NCI-H2227 treated with DMSO at 0.1 percent for 48 hours (cell line): ENCODE results near the gene ARHGEF3.
"Not testable (repeated sequence)": the region's sequence is repeated elsewhere in the genome, so short reads cannot be mapped to it uniquely, and the experiment has no call there.

Source experiments
- DNase-seq: peaks from one replicate; lab custom pipeline; 2025; lab: John Stamatoyannopoulos, UW

ARHGEF3 gene

DNA sequence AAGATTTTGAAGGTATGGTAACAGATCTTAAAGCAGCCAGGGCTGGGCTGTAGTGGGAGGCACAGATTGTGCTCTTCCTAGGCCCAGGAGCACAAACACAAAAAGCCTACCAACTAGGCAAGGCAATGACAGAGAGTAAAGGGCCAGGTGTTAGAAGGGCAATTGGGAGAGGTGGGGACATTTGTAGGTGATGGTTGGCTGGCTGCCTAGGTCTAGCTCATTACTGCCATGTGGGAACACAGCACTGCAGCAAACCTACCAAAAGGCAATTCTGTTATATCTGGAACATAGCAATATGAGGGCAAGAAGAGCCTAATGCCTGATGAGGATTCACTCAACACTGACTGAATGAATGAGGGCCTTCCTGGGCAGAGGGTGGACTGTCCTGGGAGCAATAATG is 30.4 kb downstream of the ARHGEF3 start:
- no peak for DNase-seq

GRCh38 chr3:56769116-56769707 is 32.5 kb downstream of the ARHGEF3 start:
- DNase-seq, result no peak

DNA sequence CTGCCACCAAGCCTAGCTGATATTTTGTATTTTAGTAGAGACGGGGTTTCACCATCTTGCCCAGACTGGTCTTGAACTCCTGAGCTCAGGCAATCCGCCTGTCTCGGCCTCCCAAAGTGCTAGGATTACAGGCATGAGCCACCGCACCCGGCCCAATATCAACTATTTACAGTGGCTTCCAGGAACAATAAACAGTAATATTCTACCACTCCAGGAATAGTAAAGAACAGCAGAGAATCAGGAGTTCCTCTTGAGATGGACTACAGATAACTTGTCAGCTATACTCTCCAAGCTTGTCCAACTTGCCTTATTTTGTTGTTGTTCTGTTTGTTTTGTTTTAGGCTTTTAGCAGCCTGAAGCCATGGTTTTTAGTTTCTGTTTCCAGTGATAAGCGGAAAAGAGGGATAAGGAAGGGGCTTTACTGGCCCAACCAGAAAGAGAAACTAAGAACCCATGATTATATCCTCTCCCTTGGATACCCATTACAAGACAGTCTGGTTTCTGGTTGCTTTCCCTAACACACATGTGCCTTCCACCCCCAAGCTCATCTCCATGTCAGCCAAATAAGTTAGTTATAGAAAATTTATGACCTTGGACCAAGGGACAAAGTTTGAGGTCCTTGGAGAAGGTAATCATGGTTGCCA is 36.7 kb downstream of the ARHGEF3 start:
- no peak for DNase-seq

DNA sequence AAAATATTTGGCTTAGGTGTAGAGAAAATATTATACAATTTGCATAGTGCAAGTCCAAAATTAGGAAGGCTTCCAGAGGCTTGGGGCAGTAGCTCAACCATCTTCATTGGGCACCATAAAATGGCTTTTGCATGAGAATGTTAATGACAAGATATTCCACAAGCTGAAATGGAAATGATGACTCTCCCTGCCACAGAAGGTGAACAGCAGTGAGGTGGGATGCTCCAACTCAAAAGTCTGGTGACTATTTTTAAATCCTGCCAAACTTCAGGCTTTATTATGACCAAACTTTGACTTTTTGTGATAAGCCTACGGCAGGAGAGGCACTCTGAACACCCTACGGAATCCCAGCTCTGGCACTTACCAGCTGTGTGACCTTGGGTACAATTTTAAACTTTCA is 37.6 kb downstream of the ARHGEF3 start:
- DNase-seq, result no peak

DNA sequence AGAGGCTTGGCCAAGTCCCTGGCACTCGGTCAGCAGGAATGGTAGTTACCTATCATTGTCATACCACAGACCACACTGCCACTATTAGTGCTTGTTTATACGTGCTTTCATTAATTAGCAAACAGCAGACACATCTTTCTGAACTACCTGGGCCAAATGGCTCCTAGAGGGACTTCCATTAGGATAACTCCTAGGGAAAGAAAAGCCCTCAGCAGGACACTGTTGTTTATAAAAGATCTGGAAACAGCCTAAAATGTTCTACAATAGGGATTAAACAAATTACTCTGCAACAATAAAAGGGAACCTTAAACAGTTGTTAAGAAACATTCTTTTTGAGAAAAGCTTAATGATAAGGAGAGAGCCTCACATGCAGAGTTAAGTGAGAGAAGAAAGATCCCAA is 38.5 kb downstream of the ARHGEF3 start:
- DNase-seq, result no peak

GRCh38 chr3:56762718-56763117 is 39.0 kb downstream of the ARHGEF3 start:
- DNase-seq, result no peak

- no peak for DNase-seq
Observed at GRCh38 chr3:56761887-56762651, 39.7 kb downstream of the ARHGEF3 start.

DNA sequence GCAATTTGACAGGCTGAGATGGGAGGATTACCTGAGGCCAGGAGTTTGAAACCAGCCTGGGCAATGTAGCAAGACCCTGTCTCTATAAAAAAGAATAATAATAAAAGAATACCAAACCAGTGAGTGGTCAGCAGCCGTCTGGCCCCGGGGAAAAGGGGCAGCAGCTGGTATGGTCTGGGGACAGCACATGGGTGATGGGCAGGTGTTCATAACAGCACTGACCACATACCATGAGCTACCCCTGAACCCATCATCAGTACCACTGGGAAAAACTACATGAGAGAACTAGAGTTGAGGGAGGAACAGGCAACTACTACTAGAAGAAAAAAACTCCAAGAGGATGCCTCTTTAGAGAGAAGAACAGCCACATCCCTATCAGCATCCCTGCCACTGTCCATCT is 40.7 kb downstream of the ARHGEF3 start:
- no peak for DNase-seq

DNA sequence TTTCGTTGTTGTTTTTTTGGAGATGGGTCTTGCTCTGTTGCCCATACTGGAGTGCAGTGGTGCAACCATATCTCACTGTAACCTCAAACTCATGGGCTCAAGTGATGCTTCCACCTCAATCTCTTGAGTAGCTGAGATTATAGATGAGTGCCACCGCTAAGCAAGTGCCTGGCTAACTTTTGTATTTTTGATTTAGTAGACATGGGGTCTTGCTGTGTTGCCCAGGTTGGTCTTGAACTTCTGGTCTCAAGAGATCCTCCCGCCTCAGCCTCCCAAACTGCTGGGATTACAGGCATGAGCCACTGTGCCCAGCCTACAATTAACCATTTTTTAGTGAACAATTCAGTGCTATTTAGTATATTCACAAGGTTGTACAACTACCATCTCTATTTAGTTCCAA is 42.2 kb downstream of the ARHGEF3 start:
- DNase-seq, result no peak

DNA sequence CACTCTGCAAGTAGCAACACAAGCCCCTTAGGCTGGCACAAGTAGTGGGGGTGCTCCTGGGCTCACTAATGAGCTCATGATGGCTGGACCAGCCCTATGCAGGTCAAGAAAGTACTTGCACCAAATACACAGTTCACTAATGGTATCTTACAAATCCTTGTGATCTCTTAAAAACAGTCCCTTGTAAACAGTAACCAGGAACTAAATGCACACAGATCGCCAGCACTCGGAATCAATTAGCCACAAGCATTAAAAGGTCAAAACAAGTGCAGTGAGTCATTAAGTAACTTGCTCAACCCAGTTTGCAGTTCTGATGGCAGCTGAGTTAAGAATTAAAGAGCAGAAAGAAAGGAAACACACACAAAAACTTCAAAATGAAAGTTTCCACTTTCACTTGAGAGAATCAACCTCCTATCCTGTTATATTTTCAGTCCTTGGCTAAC is 43.2 kb downstream of the ARHGEF3 start:
- no peak for DNase-seq

DNA sequence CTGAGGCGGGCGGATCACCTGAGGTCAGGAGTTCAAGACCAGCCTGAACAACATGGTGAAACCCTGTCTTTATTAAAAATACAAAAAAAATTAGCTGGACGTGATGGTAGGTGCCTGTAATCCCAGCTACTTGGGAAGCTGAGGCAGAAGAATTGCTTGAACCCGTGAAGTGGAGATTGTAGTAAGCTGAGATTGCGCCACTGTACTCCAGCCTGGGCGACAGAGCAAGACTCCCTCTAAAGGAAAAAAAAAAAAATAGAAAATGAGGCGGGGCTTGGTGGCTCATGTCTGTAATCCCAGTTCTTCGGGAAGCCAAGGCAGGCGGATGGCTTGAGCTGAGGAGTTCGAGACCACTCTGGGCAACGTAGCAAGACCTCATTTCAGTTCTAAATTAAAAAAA is 43.7 kb downstream of the ARHGEF3 start:
- not testable (repeated sequence) for DNase-seq

DNA sequence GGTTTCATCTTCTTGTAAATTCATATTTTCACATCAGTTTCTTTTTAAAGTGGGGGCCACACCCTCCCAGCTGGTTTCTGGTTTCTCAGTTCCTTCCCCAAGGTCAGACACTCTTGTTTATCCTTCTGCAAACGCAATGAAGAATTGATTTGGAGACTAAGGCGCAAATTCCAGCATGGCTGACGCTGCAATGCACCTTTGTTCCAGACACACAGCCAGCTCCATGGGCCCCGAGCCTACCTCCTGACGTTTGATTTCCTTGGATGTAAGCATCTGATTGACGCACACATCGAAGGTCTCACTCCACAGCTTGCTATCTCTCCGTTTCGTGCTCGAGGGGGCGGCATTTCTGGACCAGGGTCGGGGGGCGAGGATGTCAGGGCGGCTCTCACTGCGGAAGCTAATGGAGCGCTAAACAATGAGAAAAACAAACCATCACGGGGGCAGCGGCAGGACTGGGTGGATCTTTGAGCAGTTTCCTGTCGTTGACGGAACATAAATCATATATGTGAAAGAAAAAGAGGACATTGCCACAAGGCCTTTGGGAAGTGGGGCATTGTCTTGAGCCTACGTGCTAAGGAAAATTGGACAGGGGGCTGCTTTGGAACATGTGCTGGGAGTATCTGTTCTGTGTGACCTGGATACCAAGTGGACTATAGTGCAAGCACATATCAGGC is 46.9 kb downstream of the ARHGEF3 start:
- DNase-seq, result peak; percentile 16

DNA sequence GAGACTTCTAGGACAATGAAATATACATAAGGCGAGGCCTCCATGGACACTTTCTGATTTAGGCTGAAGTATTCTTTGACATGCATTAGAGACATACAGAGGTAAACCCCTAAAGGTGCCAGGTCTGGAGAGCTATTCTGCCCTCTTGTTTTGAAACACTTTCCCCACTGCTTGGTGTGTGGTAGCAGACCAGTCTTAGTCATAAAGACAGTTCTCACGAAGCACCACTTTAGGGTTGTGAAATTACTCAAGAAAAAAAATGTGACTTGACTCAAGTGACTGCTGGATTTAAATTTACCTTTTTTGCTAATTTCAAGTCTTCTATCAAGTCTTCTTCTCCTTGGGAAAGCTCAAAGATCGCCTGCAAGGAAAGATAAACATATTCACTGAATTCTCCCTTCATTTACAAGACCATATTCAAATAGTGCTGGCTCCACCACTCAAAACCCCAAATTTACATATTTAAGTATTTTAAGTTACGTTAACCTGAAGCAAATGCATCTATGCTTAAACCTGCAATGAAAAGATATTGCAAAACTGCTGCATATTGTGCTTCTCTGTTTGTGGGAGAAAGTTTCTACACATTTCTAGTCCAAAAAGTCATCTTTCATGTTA is 48.4 kb downstream of the ARHGEF3 start:
- no peak for DNase-seq

- no peak for DNase-seq
Observed at GRCh38 chr3:56751056-56751707, 50.6 kb downstream of the ARHGEF3 start.

DNA sequence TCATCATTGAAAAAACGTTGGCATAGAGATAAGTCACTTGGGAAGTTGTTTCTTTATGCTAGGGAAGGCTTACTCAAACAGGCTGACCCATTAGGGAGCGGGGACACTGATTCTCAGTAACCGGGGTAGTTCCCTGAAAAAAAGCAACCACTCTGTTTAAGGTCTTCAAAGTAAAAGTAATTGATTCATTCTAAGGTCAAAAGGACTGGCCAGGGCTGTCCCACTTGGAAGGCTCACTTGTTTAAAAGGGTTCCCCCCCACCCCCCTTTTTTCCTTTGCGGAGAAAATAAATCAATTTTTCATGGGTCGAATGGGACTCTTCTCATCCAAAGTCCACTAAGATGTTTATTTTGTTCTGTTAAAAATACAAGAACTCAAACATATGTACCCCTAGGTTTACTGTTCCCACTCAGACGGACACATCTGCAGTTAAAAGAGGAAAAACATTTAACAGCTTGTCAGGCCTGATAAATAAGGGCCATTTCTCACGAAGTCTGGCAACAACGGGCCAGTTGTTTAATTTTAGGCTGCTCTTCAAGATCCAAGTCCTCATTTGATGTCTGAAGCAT is 53.0 kb downstream of the ARHGEF3 start:
- no peak for DNase-seq

GRCh38 chr3:56747150-56747549 is 54.6 kb downstream of the ARHGEF3 start:
- peak; percentile 9 for DNase-seq

GRCh38 chr3:56744016-56744415 is 57.7 kb downstream of the ARHGEF3 start:
- DNase-seq, result no peak

DNA sequence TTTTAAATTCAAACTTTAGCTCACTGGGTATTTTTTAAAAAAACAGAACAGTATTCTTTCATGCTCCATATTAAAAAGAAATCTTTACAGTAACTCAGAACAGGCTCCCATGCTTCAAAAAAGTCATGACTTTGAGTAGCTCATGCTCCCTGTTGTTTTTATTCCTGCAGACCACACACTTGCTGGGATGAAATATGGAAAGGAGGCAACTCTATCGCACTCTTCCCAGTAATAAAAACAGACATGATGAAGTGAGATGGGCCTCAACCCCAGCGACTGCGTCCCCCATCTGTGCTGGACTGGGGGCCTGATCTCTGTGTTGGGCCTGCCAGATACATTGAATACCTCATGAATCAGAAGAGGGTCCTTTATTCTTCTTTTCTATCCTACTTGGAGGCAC is 58.9 kb downstream of the ARHGEF3 start:
- no peak for DNase-seq

- no peak for DNase-seq
Observed at GRCh38 chr3:56739036-56739435, 62.7 kb downstream of the ARHGEF3 start.

GRCh38 chr3:56737006-56737405 is 64.7 kb downstream of the ARHGEF3 start:
- DNase-seq, result peak; percentile 64

DNA sequence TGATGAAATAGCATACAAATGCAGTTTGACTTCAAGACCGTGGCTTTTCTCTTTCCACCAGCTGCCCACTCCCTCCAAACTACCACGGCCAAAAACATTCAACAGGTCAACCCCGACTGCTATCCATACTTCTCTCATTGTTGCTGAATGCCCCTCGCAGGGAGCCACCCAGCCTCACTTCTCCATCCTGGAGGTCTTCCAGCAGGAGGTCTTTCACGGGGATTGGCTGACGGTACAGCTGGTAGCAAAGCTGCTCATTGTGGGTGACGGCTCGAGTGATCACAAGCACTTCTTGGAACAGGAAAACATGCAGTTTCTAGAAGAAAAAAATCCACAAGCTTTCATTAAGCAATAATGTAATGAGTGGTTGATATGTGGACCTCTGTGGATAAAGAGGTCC is 69.6 kb downstream of the ARHGEF3 start:
- no peak for DNase-seq
